Endothelial cell of umbilical vein (primary cell): Measurements from ENCODE around the gene LEP.

Experiments
- CTCF ChIP-seq, 2 donors: IDR thresholded peaks; 1 replicate in 1 of 2; 2 replicates in 1 of 2; pipeline ENCODE4 v1.5.1; 2011; ENCODE audit warnings: low read length in 2 of 2, mild to moderate bottlenecking in 2 of 2, moderate library complexity in 2 of 2, control low read depth in 1 of 2, inconsistent platforms in 1 of 2, low read depth in 1 of 2; ENCODE audit not compliant: insufficient read depth in 1 of 2; ENCODE audit errors: extremely low read depth in 1 of 2
- EZH2 ChIP-seq: IDR thresholded peaks from 2 replicates; pipeline ENCODE4 v1.6.1; 2012; ENCODE audit warnings: borderline replicate concordance, low read depth, mild to moderate bottlenecking, moderate library complexity, low read length, inconsistent platforms; ENCODE audit not compliant: severe bottlenecking
- FOS ChIP-seq: IDR thresholded peaks from 2 replicates; pipeline ENCODE4 v1.6.1; 2011; ENCODE audit warnings: mild to moderate bottlenecking, low read length, moderate library complexity, borderline replicate concordance; ENCODE audit not compliant: insufficient read depth
- MAX ChIP-seq: IDR thresholded peaks from 2 replicates; pipeline ENCODE4 v1.6.1; 2011; ENCODE audit not compliant: insufficient read depth, insufficient read length
- POLR2A ChIP-seq: IDR thresholded peaks from 2 replicates; pipeline ENCODE4 v1.6.1; 2012; ENCODE audit warnings: low read depth, mild to moderate bottlenecking, control low read depth, low read length
- POLR2AphosphoS5 ChIP-seq: IDR thresholded peaks from 2 replicates; pipeline ENCODE4 v1.6.1; 2012; ENCODE audit warnings: low read depth, mild to moderate bottlenecking, control low read depth, low read length, moderate library complexity; ENCODE audit not compliant: insufficient read depth

GRCh38 chr7:128303133-128303532, 62.1 kb downstream of the LEP start:
- TF ChIP-seq CTCF (IDR thresholded peaks at IDR 0.05; ENCODE audit: extremely low read depth in 1 of 2, insufficient read depth in 1 of 2, low read depth in 1 of 2, low read length in 2 of 2) (no peak), EZH2 (no peak), POLR2A (no peak), POLR2AphosphoS5 (no peak), FOS (no peak), MAX (no peak)
